OCI-LY7 (cell line): ENCODE data around the gene SRPRA.

Source experiments
- CTCF ChIP-seq: fragments of 200-600 bp; sonication (generic); conservative IDR thresholded peaks from 2 replicates; pipeline ENCODE4 v1.5.1; 2014; ENCODE audit warnings: mild to moderate bottlenecking, antibody characterized with exemption, low read length, moderate library complexity, mixed read lengths
- EZH2phosphoT487 ChIP-seq: fragments of 200-600 bp; sonication (generic); IDR thresholded peaks from 2 replicates; pipeline ENCODE4 v1.6.1; 2018; ENCODE audit warnings: low read depth, borderline replicate concordance, mild to moderate bottlenecking, mixed run types, antibody characterized with exemption, low read length, moderate library complexity, mixed read lengths

- TF ChIP-seq CTCF (no peak), EZH2phosphoT487 (no peak)
Measured at GRCh38 chr11:126284829-126285228, 16.1 kb upstream of the SRPRA start.
